Astrocyte (in vitro differentiated cells and primary cell): Measurements from ENCODE around the gene AMOTL2. TPM values are rescaled to one million over a fixed set of nuclear protein-coding genes. Genes with fewer than 3 reads are reported as not detected.
A peak's percentile ranks its signal among the peaks of the same experiment; 100 is the strongest.

Experiments
- DNase-seq: peaks from one replicate; pipeline ENCODE4 v3.0.0-alpha.2; 2010; ENCODE audit warnings: low read depth
- FAIRE-seq: peaks from 2 replicates; lab custom pipeline; 2011; peaks lifted over from hg19 to GRCh38; lab: Jason Lieb, UNC
- H2AFZ ChIP-seq: 2 replicates; pipeline ENCODE4 v1.6.0; 2012; ENCODE audit warnings: low read depth, low read length, inconsistent platforms
- H3K27ac ChIP-seq: 2 replicates; pipeline ENCODE4 v1.5.1; 2011; ENCODE audit warnings: low read depth, low read length, inconsistent platforms
- H3K27me3 ChIP-seq: 2 replicates; pipeline ENCODE4 v1.6.0; 2011; ENCODE audit warnings: low read length, inconsistent platforms; ENCODE audit not compliant: insufficient read depth
- H3K36me3 ChIP-seq: 2 replicates; pipeline ENCODE4 v1.5.1; 2011; ENCODE audit warnings: low read length, inconsistent platforms; ENCODE audit not compliant: insufficient read depth
- H3K4me1 ChIP-seq: 2 replicates; pipeline ENCODE4 v1.5.1; 2011; ENCODE audit warnings: low read length, inconsistent platforms; ENCODE audit not compliant: insufficient read depth
- H3K4me2 ChIP-seq: 2 replicates; pipeline ENCODE4 v1.6.0; 2012; ENCODE audit warnings: low read length, inconsistent platforms
- H3K4me3 ChIP-seq: 2 replicates; pipeline ENCODE4 v1.5.1; 2011; ENCODE audit warnings: low read depth, mild to moderate bottlenecking, low read length, inconsistent platforms; ENCODE audit not compliant: insufficient read depth
- H3K79me2 ChIP-seq: 2 replicates; pipeline ENCODE4 v1.6.0; 2012; ENCODE audit warnings: mild to moderate bottlenecking, low read length, inconsistent platforms; ENCODE audit not compliant: insufficient read depth
- H3K9ac ChIP-seq: 2 replicates; pipeline ENCODE4 v1.6.0; 2012; ENCODE audit warnings: mild to moderate bottlenecking, low read length, inconsistent platforms
- H3K9me3 ChIP-seq: 2 replicates; pipeline ENCODE4 v1.5.1; 2012; ENCODE audit warnings: low read depth, mild to moderate bottlenecking, low read length, inconsistent platforms; ENCODE audit not compliant: insufficient read depth
- H4K20me1 ChIP-seq: 2 replicates; pipeline ENCODE4 v1.6.0; 2012; ENCODE audit warnings: low read length, inconsistent platforms; ENCODE audit not compliant: insufficient read depth
- H3K27ac Mint-ChIP-seq: one replicate; pipeline ENCODE4 v1.8.0; 2021; ENCODE audit warnings: mild to moderate bottlenecking, mixed read lengths; ENCODE audit not compliant: unreplicated experiment
- H3K27me3 Mint-ChIP-seq: one replicate; pipeline ENCODE4 v1.8.0; 2021; ENCODE audit warnings: low read depth, mixed read lengths; ENCODE audit not compliant: unreplicated experiment
- H3K36me3 Mint-ChIP-seq: one replicate; pipeline ENCODE4 v1.8.0; 2021; ENCODE audit warnings: low read depth, mixed read lengths; ENCODE audit not compliant: unreplicated experiment
- H3K4me1 Mint-ChIP-seq: one replicate; pipeline ENCODE4 v1.8.0; 2021; ENCODE audit warnings: low read depth, mixed read lengths; ENCODE audit not compliant: unreplicated experiment
- H3K4me3 Mint-ChIP-seq: one replicate; pipeline ENCODE4 v1.8.0; 2021; ENCODE audit warnings: mild to moderate bottlenecking, moderate library complexity, mixed read lengths; ENCODE audit not compliant: unreplicated experiment
- H3K9me3 Mint-ChIP-seq: one replicate; pipeline ENCODE4 v1.8.0; 2021; ENCODE audit warnings: mild to moderate bottlenecking, mixed read lengths; ENCODE audit not compliant: unreplicated experiment
- CTCF ChIP-seq: IDR thresholded peaks from 2 replicates; pipeline ENCODE4 v1.5.1; 2011; ENCODE audit warnings: low read depth, mild to moderate bottlenecking, inconsistent platforms, low read length, moderate library complexity; ENCODE audit not compliant: insufficient read depth
- EZH2 ChIP-seq: IDR thresholded peaks from 2 replicates; pipeline ENCODE4 v1.6.1; 2012; ENCODE audit warnings: mild to moderate bottlenecking, low read length, inconsistent platforms; ENCODE audit not compliant: insufficient read depth
- total RNA-seq: library from RNA; stranded (reverse); gene quantifications from 2 replicates; pipeline ENCODE4 v1.2.1, GENCODE V29; 2021

Gene AMOTL2
- total RNA-seq, 1 donor from 2014 or later = 197 TPM

GRCh38 chr3:134313847-134314587, 60.2 kb downstream of the AMOTL2 start:
- H3K4me3 Mint-ChIP-seq = peak overlapping the region; percentile 42
- Histone ChIP-seq H3K27ac (peak overlapping the region; percentile 90), H4K20me1 (no peaks in the 10 kb centered on the region), H2AFZ (peak overlapping the region; percentile 58), H3K9ac (peak overlapping the region; percentile 86), H3K4me1 (peaks cover 77% of the 10 kb centered on the region), H3K79me2 (no peaks in the 10 kb centered on the region), H3K4me3 (peak overlapping the region; percentile 50), H3K4me2 (peak overlapping the region; percentile 89), H3K36me3 (no peaks in the 10 kb centered on the region), H3K9me3 (no peaks in the 10 kb centered on the region), H3K27me3 (no peaks in the 10 kb centered on the region)
- no peaks in the 10 kb centered on the region for H3K27me3 Mint-ChIP-seq
- H3K4me1 Mint-ChIP-seq = peaks cover 51% of the 10 kb centered on the region
- TF ChIP-seq EZH2 (no peak), CTCF (no peak)
- no peaks in the 10 kb centered on the region for H3K9me3 Mint-ChIP-seq
- peak overlapping the region; percentile 93 for H3K27ac Mint-ChIP-seq
- H3K36me3 Mint-ChIP-seq = no peaks in the 10 kb centered on the region
- DNase-seq = no peak
- peak; percentile 32 for FAIRE-seq

GRCh38 chr3:134312873-134313846, 61.1 kb downstream of the AMOTL2 start:
- DNase-seq = peak; percentile 73
- H3K9ac ChIP-seq = peak overlapping the region; percentile 86

More at GRCh38 chr3:134312873-134313846, 61.1 kb downstream of the AMOTL2 start:
- no peak for TF ChIP-seq EZH2
- TF ChIP-seq CTCF = peak; percentile 8
- Mint-ChIP-seq H3K36me3 (no peaks in the 10 kb centered on the region), H3K27me3 (no peaks in the 10 kb centered on the region), H3K4me3 (peak overlapping the region; percentile 20), H3K27ac (peak overlapping the region; percentile 93), H3K9me3 (no peaks in the 10 kb centered on the region), H3K4me1 (peaks cover 53% of the 10 kb centered on the region)
- Histone ChIP-seq H3K4me1 (peaks cover 84% of the 10 kb centered on the region), H3K4me2 (peak overlapping the region; percentile 89), H3K79me2 (no peaks in the 10 kb centered on the region), H2AFZ (peak overlapping the region; percentile 59), H3K4me3 (peak overlapping the region; percentile 50), H4K20me1 (no peaks in the 10 kb centered on the region), H3K36me3 (no peaks in the 10 kb centered on the region), H3K27me3 (no peaks in the 10 kb centered on the region), H3K9me3 (no peaks in the 10 kb centered on the region), H3K27ac (peak overlapping the region; percentile 90)
- no peak for FAIRE-seq
